WTC11 (cell line): ENCODE data around the gene SDF4.

Experiments
- NFATC4 ChIP-seq: fragments of 250-450 bp; sonication (Bioruptor Pico); IDR thresholded peaks from 2 replicates; pipeline ENCODE4 v1.9.0; 2021; ENCODE audit warnings: mild to moderate bottlenecking
- RELA ChIP-seq: sonication (generic); formaldehyde crosslinking; IDR thresholded peaks from 2 replicates; pipeline ENCODE4 v1.8.1; 2022; ENCODE audit warnings: missing genetic modification reagents, mild to moderate bottlenecking, borderline replicate concordance
- SP1 ChIP-seq: sonication (generic); formaldehyde crosslinking; conservative IDR thresholded peaks from 2 replicates; pipeline ENCODE4 v1.8.1; 2022; ENCODE audit warnings: missing genetic modification reagents
- ZNF317 ChIP-seq: sonication (generic); formaldehyde crosslinking; IDR thresholded peaks from 2 replicates; pipeline ENCODE4 v1.8.1; 2023; ENCODE audit warnings: low read depth, mild to moderate bottlenecking, moderate library complexity, missing genetic modification reagents, borderline replicate concordance
- TF ChIP-seq, protein P1 (sequence below): fragments of 200-600 bp; IDR thresholded peaks from 2 replicates; pipeline ENCODE4 v1.8.0; 2022; ENCODE audit warnings: antibody characterized with exemption
- TF ChIP-seq, protein P2 (sequence below): sonication (generic); formaldehyde crosslinking; IDR thresholded peaks from 2 replicates; pipeline ENCODE4 v1.8.1; 2023; ENCODE audit warnings: mild to moderate bottlenecking, missing genetic modification reagents, moderate library complexity
- TF ChIP-seq, protein P3 (sequence below): sonication (generic); formaldehyde crosslinking; IDR thresholded peaks from 2 replicates; pipeline ENCODE4 v1.8.0; 2022; ENCODE audit warnings: missing genetic modification reagents

DNA sequence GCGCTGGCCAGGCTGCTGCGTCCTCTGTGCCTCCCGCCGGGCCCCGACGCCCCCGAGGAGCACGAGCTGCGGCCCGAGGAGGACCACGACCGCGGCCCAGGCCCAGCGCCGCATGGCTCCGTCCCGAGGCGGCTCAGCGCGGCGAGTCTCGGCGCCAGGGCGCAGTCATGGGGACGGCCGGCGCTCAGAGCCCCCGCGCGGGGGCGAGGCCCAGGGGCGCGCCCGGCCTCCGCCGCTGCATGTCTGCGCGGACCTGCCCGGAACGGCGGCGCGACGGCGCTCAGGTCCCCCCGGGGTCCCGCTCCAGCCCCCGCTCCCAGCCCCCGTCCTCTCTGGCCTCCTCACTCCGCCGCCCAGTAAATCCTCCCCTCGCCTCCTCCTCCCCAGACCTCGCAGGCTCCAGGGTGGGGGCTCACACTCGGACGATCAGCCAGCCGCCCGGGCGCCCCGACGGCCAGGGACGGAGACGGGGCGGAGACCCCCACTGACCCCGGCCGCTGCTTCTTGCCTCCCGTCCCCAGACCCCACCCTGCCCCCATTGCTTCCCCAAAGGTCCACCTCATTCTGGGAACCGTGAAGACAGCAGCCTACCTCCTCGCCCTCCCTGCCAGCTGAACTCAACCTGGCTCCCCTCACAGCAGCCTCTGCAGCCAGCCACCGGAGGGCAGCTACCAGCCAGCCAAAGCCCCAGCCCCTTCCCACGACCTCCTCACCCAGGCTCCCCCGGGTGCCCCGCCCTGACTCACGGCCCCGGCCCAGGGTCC is 15.0 kb upstream of the SDF4 start, which contains the start of gene C1QTNF12:
- TF ChIP-seq SP1 (CRISPR knock-in tag) (no peak), NFATC4 (CRISPR knock-in tag) (no peak), RELA (CRISPR knock-in tag) (no peak), ZNF317 (CRISPR knock-in tag) (no peak)
- TF ChIP-seq, protein P1, sequence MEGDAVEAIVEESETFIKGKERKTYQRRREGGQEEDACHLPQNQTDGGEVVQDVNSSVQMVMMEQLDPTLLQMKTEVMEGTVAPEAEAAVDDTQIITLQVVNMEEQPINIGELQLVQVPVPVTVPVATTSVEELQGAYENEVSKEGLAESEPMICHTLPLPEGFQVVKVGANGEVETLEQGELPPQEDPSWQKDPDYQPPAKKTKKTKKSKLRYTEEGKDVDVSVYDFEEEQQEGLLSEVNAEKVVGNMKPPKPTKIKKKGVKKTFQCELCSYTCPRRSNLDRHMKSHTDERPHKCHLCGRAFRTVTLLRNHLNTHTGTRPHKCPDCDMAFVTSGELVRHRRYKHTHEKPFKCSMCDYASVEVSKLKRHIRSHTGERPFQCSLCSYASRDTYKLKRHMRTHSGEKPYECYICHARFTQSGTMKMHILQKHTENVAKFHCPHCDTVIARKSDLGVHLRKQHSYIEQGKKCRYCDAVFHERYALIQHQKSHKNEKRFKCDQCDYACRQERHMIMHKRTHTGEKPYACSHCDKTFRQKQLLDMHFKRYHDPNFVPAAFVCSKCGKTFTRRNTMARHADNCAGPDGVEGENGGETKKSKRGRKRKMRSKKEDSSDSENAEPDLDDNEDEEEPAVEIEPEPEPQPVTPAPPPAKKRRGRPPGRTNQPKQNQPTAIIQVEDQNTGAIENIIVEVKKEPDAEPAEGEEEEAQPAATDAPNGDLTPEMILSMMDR, result no peak
- TF ChIP-seq, protein P2, sequence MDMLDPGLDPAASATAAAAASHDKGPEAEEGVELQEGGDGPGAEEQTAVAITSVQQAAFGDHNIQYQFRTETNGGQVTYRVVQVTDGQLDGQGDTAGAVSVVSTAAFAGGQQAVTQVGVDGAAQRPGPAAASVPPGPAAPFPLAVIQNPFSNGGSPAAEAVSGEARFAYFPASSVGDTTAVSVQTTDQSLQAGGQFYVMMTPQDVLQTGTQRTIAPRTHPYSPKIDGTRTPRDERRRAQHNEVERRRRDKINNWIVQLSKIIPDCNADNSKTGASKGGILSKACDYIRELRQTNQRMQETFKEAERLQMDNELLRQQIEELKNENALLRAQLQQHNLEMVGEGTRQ (CRISPR knock-in tag), result no peak
- TF ChIP-seq, protein P3, sequence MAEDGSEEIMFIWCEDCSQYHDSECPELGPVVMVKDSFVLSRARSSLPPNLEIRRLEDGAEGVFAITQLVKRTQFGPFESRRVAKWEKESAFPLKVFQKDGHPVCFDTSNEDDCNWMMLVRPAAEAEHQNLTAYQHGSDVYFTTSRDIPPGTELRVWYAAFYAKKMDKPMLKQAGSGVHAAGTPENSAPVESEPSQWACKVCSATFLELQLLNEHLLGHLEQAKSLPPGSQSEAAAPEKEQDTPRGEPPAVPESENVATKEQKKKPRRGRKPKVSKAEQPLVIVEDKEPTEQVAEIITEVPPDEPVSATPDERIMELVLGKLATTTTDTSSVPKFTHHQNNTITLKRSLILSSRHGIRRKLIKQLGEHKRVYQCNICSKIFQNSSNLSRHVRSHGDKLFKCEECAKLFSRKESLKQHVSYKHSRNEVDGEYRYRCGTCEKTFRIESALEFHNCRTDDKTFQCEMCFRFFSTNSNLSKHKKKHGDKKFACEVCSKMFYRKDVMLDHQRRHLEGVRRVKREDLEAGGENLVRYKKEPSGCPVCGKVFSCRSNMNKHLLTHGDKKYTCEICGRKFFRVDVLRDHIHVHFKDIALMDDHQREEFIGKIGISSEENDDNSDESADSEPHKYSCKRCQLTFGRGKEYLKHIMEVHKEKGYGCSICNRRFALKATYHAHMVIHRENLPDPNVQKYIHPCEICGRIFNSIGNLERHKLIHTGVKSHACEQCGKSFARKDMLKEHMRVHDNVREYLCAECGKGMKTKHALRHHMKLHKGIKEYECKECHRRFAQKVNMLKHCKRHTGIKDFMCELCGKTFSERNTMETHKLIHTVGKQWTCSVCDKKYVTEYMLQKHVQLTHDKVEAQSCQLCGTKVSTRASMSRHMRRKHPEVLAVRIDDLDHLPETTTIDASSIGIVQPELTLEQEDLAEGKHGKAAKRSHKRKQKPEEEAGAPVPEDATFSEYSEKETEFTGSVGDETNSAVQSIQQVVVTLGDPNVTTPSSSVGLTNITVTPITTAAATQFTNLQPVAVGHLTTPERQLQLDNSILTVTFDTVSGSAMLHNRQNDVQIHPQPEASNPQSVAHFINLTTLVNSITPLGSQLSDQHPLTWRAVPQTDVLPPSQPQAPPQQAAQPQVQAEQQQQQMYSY, result no peak
